HEK293T (cell line): Measurements from ENCODE around the gene FADD.

Source experiments
- ARNT ChIP-seq: fragments of 450-650 bp; IDR thresholded peaks from 2 replicates; pipeline ENCODE4 v1.6.1; 2017; ENCODE audit warnings: mild to moderate bottlenecking
- BHLHE40 ChIP-seq: fragments of 450-650 bp; IDR thresholded peaks from 2 replicates; pipeline ENCODE4 v1.6.1; 2016; ENCODE audit warnings: mild to moderate bottlenecking, moderate library complexity, borderline replicate concordance
- CTBP1 ChIP-seq: fragments of 450-650 bp; IDR thresholded peaks from 2 replicates; pipeline ENCODE4 v1.6.1; 2016; ENCODE audit warnings: borderline replicate concordance
- FOXA1 ChIP-seq: fragments of 450-650 bp; IDR thresholded peaks from 2 replicates; pipeline ENCODE4 v1.6.1; 2016; ENCODE audit warnings: mild to moderate bottlenecking
- FOXK2 ChIP-seq: fragments of 450-650 bp; IDR thresholded peaks from 2 replicates; pipeline ENCODE4 v1.6.1; 2016; ENCODE audit warnings: mild to moderate bottlenecking
- FOXM1 ChIP-seq: fragments of 450-650 bp; IDR thresholded peaks from 2 replicates; pipeline ENCODE4 v1.6.1; 2017; ENCODE audit warnings: mild to moderate bottlenecking, borderline replicate concordance
- HDGF ChIP-seq: fragments of 450-650 bp; IDR thresholded peaks from 2 replicates; pipeline ENCODE4 v1.6.1; 2017; ENCODE audit warnings: antibody characterized with exemption, borderline replicate concordance
- LEF1 ChIP-seq: fragments of 450-650 bp; IDR thresholded peaks from 2 replicates; pipeline ENCODE4 v1.6.1; 2017; ENCODE audit warnings: mild to moderate bottlenecking, borderline replicate concordance
- NFRKB ChIP-seq: fragments of 450-650 bp; IDR thresholded peaks from 2 replicates; pipeline ENCODE4 v1.6.1; 2016; ENCODE audit warnings: mild to moderate bottlenecking, moderate library complexity
- PKNOX1 ChIP-seq: fragments of 450-650 bp; IDR thresholded peaks from 2 replicates; pipeline ENCODE4 v1.6.1; 2016
- SP1 ChIP-seq: fragments of 450-650 bp; IDR thresholded peaks from 2 replicates; pipeline ENCODE4 v1.6.1; 2017
- SUZ12 ChIP-seq: fragments of 450-650 bp; IDR thresholded peaks from 2 replicates; pipeline ENCODE4 v1.6.1; 2016; ENCODE audit warnings: mild to moderate bottlenecking
- TARDBP ChIP-seq: fragments of 450-650 bp; IDR thresholded peaks from 2 replicates; pipeline ENCODE4 v1.6.1; 2016
- ZNF384 ChIP-seq: fragments of 450-650 bp; IDR thresholded peaks from 2 replicates; pipeline ENCODE4 v1.6.1; 2016

DNA sequence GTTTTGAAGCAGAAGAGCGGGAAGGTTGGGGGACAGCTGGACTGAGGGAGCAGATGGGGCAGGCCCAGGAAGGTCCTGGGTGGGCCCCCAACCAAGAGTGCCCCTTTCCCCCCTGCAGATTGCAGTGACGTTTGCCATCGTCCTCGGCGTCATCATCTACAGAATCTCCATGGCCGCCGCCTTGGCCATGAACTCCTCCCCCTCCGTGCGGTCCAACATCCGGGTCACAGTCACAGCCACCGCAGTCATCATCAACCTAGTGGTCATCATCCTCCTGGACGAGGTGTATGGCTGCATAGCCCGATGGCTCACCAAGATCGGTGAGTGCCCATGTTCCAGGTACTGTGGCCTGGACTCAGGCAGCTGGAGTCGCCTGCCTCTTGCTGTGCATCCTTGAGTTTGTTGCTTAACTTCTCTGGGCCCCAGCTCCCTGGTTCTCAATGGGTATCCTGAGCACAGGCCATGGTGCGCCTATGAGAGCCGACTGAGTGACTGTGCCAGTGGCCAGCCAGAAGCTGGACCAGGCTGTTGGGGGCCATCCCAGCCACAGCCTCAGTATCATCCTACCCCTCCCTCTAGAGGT, 42.0 kb upstream of the FADD start:
- no peak for TF ChIP-seq ARNT
- no peak for TF ChIP-seq FOXA1
- no peak for TF ChIP-seq TARDBP
- TF ChIP-seq BHLHE40, result no peak
- no peak for TF ChIP-seq CTBP1
- no peak for TF ChIP-seq PKNOX1
- no peak for TF ChIP-seq HDGF
- no peak for TF ChIP-seq FOXK2
- TF ChIP-seq NFRKB, result no peak
- no peak for TF ChIP-seq SP1
- no peak for TF ChIP-seq ZNF384
- no peak for TF ChIP-seq SUZ12
- no peak for TF ChIP-seq LEF1
- no peak for TF ChIP-seq FOXM1
